ENCODE measurements around the gene SCP2. TPM values are rescaled to one million over a fixed set of nuclear protein-coding genes. Genes with fewer than 3 reads are reported as not detected.

SCP2 gene
- total and polyA plus RNA-seq, 7 donors = 124 to 792 (median 176) TPM

- Histone ChIP-seq H3K36me3 (peaks cover 5 to 42% (median 17%) of the 10 kb centered on the region in 4 donors), H3K4me3 (no peak overlapping the region), H3K9me3 (no peaks in the 10 kb centered on the region), H3K27me3 (no peaks in the 10 kb centered on the region), H3K4me1 (no peaks in the 10 kb centered on the region), H3K27ac (peak overlapping the region in 3 of 4 donors; percentile 4 to 52 (median 42))
- 95 to 97% methylated on average over 7 of the region's 7 CpGs for WGBS, 2 donors
- peak; percentile 52 for DNase-seq
- intact Hi-C loops (cut with DNase I) = no loop called here
- TF ChIP-seq, protein P1, sequence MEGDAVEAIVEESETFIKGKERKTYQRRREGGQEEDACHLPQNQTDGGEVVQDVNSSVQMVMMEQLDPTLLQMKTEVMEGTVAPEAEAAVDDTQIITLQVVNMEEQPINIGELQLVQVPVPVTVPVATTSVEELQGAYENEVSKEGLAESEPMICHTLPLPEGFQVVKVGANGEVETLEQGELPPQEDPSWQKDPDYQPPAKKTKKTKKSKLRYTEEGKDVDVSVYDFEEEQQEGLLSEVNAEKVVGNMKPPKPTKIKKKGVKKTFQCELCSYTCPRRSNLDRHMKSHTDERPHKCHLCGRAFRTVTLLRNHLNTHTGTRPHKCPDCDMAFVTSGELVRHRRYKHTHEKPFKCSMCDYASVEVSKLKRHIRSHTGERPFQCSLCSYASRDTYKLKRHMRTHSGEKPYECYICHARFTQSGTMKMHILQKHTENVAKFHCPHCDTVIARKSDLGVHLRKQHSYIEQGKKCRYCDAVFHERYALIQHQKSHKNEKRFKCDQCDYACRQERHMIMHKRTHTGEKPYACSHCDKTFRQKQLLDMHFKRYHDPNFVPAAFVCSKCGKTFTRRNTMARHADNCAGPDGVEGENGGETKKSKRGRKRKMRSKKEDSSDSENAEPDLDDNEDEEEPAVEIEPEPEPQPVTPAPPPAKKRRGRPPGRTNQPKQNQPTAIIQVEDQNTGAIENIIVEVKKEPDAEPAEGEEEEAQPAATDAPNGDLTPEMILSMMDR (IDR thresholded peaks at IDR 0.05) = no peak
- no peak for TF ChIP-seq EP300 (IDR thresholded peaks at IDR 0.05)
- no peak for TF ChIP-seq POLR2A (IDR thresholded peaks at IDR 0.05)
- no peak for TF ChIP-seq POLR2AphosphoS5 (IDR thresholded peaks at IDR 0.05)
These were observed 146.2 kb downstream of the SCP2 start for GRCh38 chr1:53073287-53073686.

GRCh38 chr1:53073868-53074311, 146.8 kb downstream of the SCP2 start:
- TF ChIP-seq POLR2A (IDR thresholded peaks at IDR 0.05) = no peak
- TF ChIP-seq POLR2AphosphoS5 (IDR thresholded peaks at IDR 0.05) = no peak
- Histone ChIP-seq H3K9me3 (no peaks in the 10 kb centered on the region), H3K4me1 (no peaks in the 10 kb centered on the region), H3K36me3 (peaks cover 11 to 43% (median 23%) of the 10 kb centered on the region in 4 donors), H3K4me3 (no peak overlapping the region), H3K27me3 (no peaks in the 10 kb centered on the region), H3K27ac (peak overlapping the region; percentile 4 to 52 (median 27))
- DNase-seq = peak; percentile 88
- 60 to 70% methylated on average over 10 of the region's 10 CpGs for WGBS, 2 donors
- intact Hi-C loops (cut with DNase I) = no loop called here

- H3K27ac ChIP-seq = peak overlapping the region; percentile 4 to 52 (median 27)
- WGBS, 2 donors = 90 to 91% methylated on average over 8 of the region's 8 CpGs
These were observed 147.5 kb downstream of the SCP2 start for GRCh38 chr1:53074313-53075154.

GRCh38 chr1:53075206-53075605, 148.1 kb downstream of the SCP2 start:
- Histone ChIP-seq H3K27me3 (no peaks in the 10 kb centered on the region), H3K4me1 (no peaks in the 10 kb centered on the region), H3K9me3 (no peaks in the 10 kb centered on the region), H3K27ac (no peak overlapping the region), H3K36me3 (peaks cover 11 to 46% (median 24%) of the 10 kb centered on the region in 4 donors), H3K4me3 (no peak overlapping the region)
- intact Hi-C loops (cut with DNase I) = no loop called here
- TF ChIP-seq POLR2AphosphoS5 (IDR thresholded peaks at IDR 0.05) (no peak), EP300 (IDR thresholded peaks at IDR 0.05) (no peak), POLR2A (IDR thresholded peaks at IDR 0.05) (no peak)
- TF ChIP-seq, protein P1 (IDR thresholded peaks at IDR 0.05) = no peak
- peak; percentile 63 for DNase-seq
- 94 to 95% methylated on average over 4 of the region's 4 CpGs for WGBS, 2 donors

More at GRCh38 chr1:53074313-53075154, 147.5 kb downstream of the SCP2 start:
- peak; percentile 40 for DNase-seq
- no peaks in the 10 kb centered on the region for H3K27me3 ChIP-seq
- no peak overlapping the region for H3K4me3 ChIP-seq
- H3K36me3 ChIP-seq = peaks cover 11 to 48% (median 27%) of the 10 kb centered on the region in 4 donors
- TF ChIP-seq EP300 (IDR thresholded peaks at IDR 0.05) = no peak
- TF ChIP-seq POLR2A (IDR thresholded peaks at IDR 0.05) = no peak
- no peak for TF ChIP-seq POLR2AphosphoS5 (IDR thresholded peaks at IDR 0.05)
- TF ChIP-seq, protein P1 (IDR thresholded peaks at IDR 0.05) = no peak
- intact Hi-C loops (cut with DNase I) = no loop called here
- no peaks in the 10 kb centered on the region for H3K9me3 ChIP-seq
- H3K4me1 ChIP-seq = no peaks in the 10 kb centered on the region

DNA sequence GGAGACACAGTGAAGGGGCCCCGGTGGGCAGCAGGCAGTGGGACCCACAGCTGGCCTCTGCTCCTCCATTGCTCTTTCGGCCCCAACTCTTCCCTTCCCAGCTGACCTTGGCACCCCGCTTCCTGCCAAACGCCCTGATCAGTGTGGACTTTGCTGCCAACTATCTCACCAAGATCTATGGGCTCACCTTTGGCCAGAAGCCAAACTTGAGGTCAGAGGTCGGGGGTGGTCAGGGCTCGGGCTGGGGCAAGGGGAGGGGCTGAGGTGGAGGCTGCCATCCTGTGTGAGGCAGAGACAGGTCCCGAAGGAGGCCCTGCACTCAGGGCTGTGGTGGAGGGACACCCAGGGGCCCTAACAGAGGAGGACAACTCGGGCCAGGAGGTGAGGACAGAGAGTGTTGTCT, 148.7 kb downstream of the SCP2 start:
- no peak for TF ChIP-seq POLR2A (IDR thresholded peaks at IDR 0.05)
- no peak for TF ChIP-seq EP300 (IDR thresholded peaks at IDR 0.05)
- TF ChIP-seq POLR2AphosphoS5 (IDR thresholded peaks at IDR 0.05) = no peak
- TF ChIP-seq, protein P1 (IDR thresholded peaks at IDR 0.05) = no peak
- no peaks in the 10 kb centered on the region for H3K9me3 ChIP-seq
- H3K4me1 ChIP-seq = no peaks in the 10 kb centered on the region
- peak; percentile 69 for DNase-seq
- no peaks in the 10 kb centered on the region for H3K27me3 ChIP-seq
- 61 to 75% methylated on average over 8 of the region's 8 CpGs for WGBS, 2 donors
- intact Hi-C loops (cut with DNase I) = no loop called here
- H3K4me3 ChIP-seq = no peak overlapping the region
- no peak overlapping the region for H3K27ac ChIP-seq
- H3K36me3 ChIP-seq = peaks cover 14 to 46% (median 29%) of the 10 kb centered on the region in 4 donors
